ENCODE data around the gene PPM1H.

GRCh38 chr12:62898526-62898925, 36.4 kb downstream of the PPM1H start:
- TF ChIP-seq TEAD4 (IDR thresholded peaks at IDR 0.05; ENCODE audit: low read depth, low read length), result no peak
- no peak for TF ChIP-seq POU5F1 (IDR thresholded peaks at IDR 0.05; ENCODE audit: low read depth, low read length)
- TF ChIP-seq EP300 (IDR thresholded peaks at IDR 0.05; ENCODE audit: borderline replicate concordance in 1 of 2, low read depth in 2 of 2, low read length in 2 of 2), result no peak
- no peak for TF ChIP-seq RAD21 (IDR thresholded peaks at IDR 0.05 in 1 of 2, conservative IDR thresholded peaks at IDR 0.05 in 1 of 2; ENCODE audit: low read depth in 2 of 2, low read length in 2 of 2)
- TF ChIP-seq POLR2A (IDR thresholded peaks at IDR 0.05; ENCODE audit: control extremely low read depth in 1 of 2, low read depth in 2 of 2, low read length in 2 of 2), result no peak
- no peak for TF ChIP-seq HDAC2 (IDR thresholded peaks at IDR 0.05; ENCODE audit: borderline replicate concordance in 1 of 2, low read depth in 2 of 2, low read length in 2 of 2)
- TF ChIP-seq, protein P1, sequence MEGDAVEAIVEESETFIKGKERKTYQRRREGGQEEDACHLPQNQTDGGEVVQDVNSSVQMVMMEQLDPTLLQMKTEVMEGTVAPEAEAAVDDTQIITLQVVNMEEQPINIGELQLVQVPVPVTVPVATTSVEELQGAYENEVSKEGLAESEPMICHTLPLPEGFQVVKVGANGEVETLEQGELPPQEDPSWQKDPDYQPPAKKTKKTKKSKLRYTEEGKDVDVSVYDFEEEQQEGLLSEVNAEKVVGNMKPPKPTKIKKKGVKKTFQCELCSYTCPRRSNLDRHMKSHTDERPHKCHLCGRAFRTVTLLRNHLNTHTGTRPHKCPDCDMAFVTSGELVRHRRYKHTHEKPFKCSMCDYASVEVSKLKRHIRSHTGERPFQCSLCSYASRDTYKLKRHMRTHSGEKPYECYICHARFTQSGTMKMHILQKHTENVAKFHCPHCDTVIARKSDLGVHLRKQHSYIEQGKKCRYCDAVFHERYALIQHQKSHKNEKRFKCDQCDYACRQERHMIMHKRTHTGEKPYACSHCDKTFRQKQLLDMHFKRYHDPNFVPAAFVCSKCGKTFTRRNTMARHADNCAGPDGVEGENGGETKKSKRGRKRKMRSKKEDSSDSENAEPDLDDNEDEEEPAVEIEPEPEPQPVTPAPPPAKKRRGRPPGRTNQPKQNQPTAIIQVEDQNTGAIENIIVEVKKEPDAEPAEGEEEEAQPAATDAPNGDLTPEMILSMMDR (IDR thresholded peaks at IDR 0.05; ENCODE audit: control extremely low read depth in 1 of 3, insufficient read depth in 1 of 3, low read depth in 1 of 3, low read length in 3 of 3), result no peak
- TF ChIP-seq EZH2 (IDR thresholded peaks at IDR 0.05; ENCODE audit: low read depth, low read length, severe bottlenecking), result no peak
